Dermis blood vessel endothelial cell (primary cell): ENCODE results near the gene SEC14L6. TPM values are rescaled to one million over a fixed set of nuclear protein-coding genes. Genes with fewer than 3 reads are reported as not detected.

ENCODE experiments used
- DNase-seq: peaks from one replicate; pipeline ENCODE4 v3.0.0; 2010
- total RNA-seq: library from RNA; depleted of rRNA; stranded (reverse); fragments of >200 nt; gene quantifications from 2 replicates; pipeline ENCODE4 v1.2.3, GENCODE V29; 2014

Gene SEC14L6
- total RNA-seq, 1 donor from 2014 or later, result 0.34 TPM

- no peak for DNase-seq
Measured at GRCh38 chr22:30491381-30491780, 55.2 kb downstream of the SEC14L6 start.

DNA sequence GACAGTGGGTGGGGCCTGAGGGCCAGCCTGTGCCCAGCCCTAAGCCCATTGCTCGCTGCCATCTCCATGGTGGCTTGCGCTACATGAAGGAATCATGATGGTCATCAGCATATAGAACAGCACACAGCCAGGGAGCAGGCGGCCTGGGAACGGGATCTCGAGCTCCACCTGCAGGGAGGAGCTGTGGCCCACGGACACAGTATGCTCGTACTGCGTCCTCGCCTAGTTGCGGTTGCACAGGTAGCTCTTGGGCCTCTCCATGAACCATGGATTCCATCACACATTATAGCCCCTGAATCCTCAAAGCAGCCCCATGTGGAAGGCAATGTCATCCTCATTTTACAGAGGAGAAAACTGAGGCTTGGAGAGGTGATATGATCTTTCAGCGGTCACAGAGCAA lies 56.1 kb downstream of the SEC14L6 start:
- peak; percentile 25 for DNase-seq

GRCh38 chr22:30488121-30488520 lies 58.4 kb downstream of the SEC14L6 start:
- DNase-seq, result no peak

GRCh38 chr22:30486661-30487115 lies 59.9 kb downstream of the SEC14L6 start:
- no peak for DNase-seq

GRCh38 chr22:30486118-30486517 lies 60.4 kb downstream of the SEC14L6 start:
- no peak for DNase-seq

GRCh38 chr22:30485362-30485988 lies 61.1 kb downstream of the SEC14L6 start:
- DNase-seq, result peak; percentile 71

GRCh38 chr22:30483169-30483568 lies 63.4 kb downstream of the SEC14L6 start:
- DNase-seq, result peak; percentile 58

DNA sequence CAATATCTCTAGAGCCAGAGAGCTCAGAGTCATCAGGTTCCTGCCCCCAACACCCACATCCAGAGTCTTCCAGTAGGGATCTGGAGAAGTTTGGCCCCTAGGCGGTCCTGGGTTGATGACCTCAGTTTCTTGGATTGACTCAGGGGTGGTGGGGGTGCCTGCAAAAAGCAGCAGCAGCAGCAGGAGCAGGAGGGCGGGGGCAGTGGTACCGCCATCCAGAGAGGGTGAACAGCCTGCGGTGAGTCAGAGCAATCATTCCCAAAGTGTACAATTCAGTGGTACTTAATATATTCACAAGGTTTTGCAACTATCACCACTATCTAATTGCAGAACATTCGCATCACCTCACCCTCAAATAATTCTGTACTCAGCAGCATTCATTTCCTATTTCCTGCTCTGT lies 64.8 kb downstream of the SEC14L6 start:
- no peak for DNase-seq

- no peak for DNase-seq
Measured at GRCh38 chr22:30479981-30480380, 66.6 kb downstream of the SEC14L6 start.

DNA sequence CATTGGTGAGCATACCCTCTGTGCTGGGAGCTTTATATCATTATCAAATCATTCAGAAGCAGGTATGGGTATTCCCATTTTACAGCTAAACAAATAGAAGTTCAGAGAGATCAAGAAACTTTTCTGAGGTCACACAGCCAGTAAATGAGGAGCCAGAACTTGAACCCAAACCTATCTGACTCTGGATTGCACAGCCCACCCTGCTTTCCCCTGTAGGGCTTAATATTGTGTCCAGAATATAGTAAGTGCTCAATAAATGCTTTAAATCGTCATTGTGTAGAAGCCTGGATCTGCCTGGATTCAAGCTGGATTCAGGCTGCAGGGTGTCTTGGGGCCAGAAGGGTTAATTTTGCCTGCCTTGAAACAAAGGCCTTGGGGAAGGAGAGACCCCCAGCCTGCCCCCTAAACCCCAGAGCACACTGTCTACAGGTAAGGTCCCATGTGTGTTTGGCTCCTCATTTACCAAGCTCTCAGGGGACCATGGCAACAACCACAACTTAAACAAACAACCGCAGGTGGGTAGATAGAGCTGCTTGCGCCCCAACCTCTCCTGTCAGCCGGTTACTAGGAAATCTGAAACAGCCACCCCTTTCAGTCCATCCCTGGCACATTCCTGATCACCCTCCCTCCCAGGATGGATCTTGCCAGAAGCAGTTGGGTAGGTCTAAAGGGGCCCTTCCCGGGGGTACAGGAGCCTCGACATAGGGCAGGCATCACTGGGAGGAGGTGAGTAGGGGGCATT lies 71.7 kb downstream of the SEC14L6 start:
- no peak for DNase-seq

GRCh38 chr22:30474121-30474520 lies 72.4 kb downstream of the SEC14L6 start:
- no peak for DNase-seq

GRCh38 chr22:30472994-30473720 lies 73.4 kb downstream of the SEC14L6 start:
- DNase-seq, result no peak

Other genes starting within 250 kb of the SEC14L6 start
- 10.6 and 11.7 TPM in 2 replicates for gene TBC1D10A, start 219.8 kb downstream of the SEC14L6 start, total RNA-seq
- gene SF3A1, start 189.8 kb downstream of the SEC14L6 start, total RNA-seq, result 17.5 and 34.9 TPM in 2 replicates
- 1.5 and 2.2 TPM in 2 replicates for gene CCDC157, start 189.7 kb downstream of the SEC14L6 start, total RNA-seq
- gene RNF215, start 159.3 kb downstream of the SEC14L6 start, total RNA-seq, result 15.1 and 29.3 TPM in 2 replicates
- gene SEC14L2, start 149.7 kb downstream of the SEC14L6 start, total RNA-seq, result 16.2 and 17.0 TPM in 2 replicates
- gene MTFP1, start 121.0 kb downstream of the SEC14L6 start, total RNA-seq, result 31.7 and 36.8 TPM in 2 replicates
- gene SEC14L3, start 74.7 kb downstream of the SEC14L6 start, total RNA-seq, result not detected in 2 replicates
- 0.17 and 0.74 TPM in 2 replicates for gene SEC14L4, start 41.0 kb downstream of the SEC14L6 start, total RNA-seq
- 0.05 and 0.17 TPM in 2 replicates for gene GAL3ST1, start 27.9 kb upstream of the SEC14L6 start, total RNA-seq
- gene PES1, start 45.2 kb upstream of the SEC14L6 start, total RNA-seq, result 67.2 and 98.6 TPM in 2 replicates
- 63.1 and 101 TPM in 2 replicates for gene TCN2, start 60.4 kb upstream of the SEC14L6 start, total RNA-seq
- 30.8 and 40.7 TPM in 2 replicates for gene SLC35E4, start 89.0 kb upstream of the SEC14L6 start, total RNA-seq
- gene DUSP18, start 121.1 kb upstream of the SEC14L6 start, total RNA-seq, result 14.0 and 15.4 TPM in 2 replicates
- 14.4 and 18.0 TPM in 2 replicates for gene OSBP2, start 148.1 kb upstream of the SEC14L6 start, total RNA-seq